GM13976 (cell line): ENCODE data around the gene CACNG1.

Experiments used
- DNase-seq: peaks from one replicate; pipeline ENCODE4 v3.0.0; 2012; ENCODE audit warnings: low spot score
- CTCF ChIP-seq: IDR thresholded peaks from 2 replicates; pipeline ENCODE4 v1.5.1; 2012; ENCODE audit warnings: borderline replicate concordance, mild to moderate bottlenecking; ENCODE audit not compliant: insufficient read depth; ENCODE audit errors: extremely low read depth, missing control alignments, control extremely low read depth
- in situ Hi-C: fragments of 300-500 bp; cut with MboI; formaldehyde crosslinking; loops from one replicate; pipeline ENCODE4 v1.12.0; 2022; ENCODE audit warnings: low sequenced_read_pairs, mixed read lengths, inconsistent platforms; ENCODE audit not compliant: unreplicated experiment

The CACNG1 gene

GRCh38 chr17:67041941-67042899 is 2.1 kb upstream of the CACNG1 start:
- in situ Hi-C loops, result no loop called here
- no peak for TF ChIP-seq CTCF
- no peak for DNase-seq

DNA sequence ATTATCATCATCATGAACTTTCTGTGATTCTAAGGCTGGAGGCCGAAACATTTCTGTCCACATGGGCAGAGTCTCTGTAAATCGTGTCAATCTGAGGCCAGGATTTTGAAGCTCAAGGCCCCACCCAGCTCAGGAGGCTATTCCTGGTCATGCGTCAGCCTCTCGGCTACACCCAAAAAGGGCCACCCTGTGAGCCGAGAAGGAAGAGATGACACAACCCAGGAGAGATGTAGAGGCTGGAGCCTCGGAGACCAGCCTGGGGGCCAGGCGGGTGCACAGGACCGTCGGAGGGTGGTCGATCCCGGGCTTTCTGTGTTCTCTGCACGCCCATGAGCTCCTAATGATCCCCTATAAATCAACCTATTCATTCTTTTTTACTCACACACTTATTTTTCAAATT is 1.1 kb upstream of the CACNG1 start:
- no peak for TF ChIP-seq CTCF
- DNase-seq, result no peak
- in situ Hi-C loops, result no loop called here

DNA sequence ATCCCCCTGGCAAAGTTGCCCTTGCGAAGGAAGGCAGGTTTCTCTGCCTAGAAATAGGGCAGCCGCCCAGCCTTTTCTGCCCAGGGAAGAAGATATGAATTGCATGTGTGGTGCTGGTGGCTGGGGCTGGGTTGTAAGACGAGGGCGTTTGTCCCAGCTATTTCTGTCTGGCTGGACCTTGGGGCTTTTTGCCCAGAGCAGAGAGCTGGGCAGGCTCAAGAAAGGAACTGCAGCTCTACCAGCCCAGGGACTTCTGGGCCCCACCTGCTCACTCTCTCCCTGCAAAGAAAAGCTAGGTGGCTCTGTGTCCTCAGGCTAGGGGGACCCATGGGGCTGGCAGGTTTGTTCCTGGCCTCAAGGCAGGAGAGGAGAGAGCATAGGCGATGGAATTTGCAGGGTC is 586 bp downstream of the CACNG1 start:
- DNase-seq, result peak; percentile 29
- no peak for TF ChIP-seq CTCF
- in situ Hi-C loops, result no loop called here

GRCh38 chr17:67046398-67046797 is 2.0 kb downstream of the CACNG1 start:
- no peak for TF ChIP-seq CTCF
- in situ Hi-C loops, result no loop called here
- DNase-seq, result no peak

- in situ Hi-C loops, result no loop called here
- no peak for DNase-seq
- no peak for TF ChIP-seq CTCF
Observed at GRCh38 chr17:67047382-67047781, 3.0 kb downstream of the CACNG1 start.

DNA sequence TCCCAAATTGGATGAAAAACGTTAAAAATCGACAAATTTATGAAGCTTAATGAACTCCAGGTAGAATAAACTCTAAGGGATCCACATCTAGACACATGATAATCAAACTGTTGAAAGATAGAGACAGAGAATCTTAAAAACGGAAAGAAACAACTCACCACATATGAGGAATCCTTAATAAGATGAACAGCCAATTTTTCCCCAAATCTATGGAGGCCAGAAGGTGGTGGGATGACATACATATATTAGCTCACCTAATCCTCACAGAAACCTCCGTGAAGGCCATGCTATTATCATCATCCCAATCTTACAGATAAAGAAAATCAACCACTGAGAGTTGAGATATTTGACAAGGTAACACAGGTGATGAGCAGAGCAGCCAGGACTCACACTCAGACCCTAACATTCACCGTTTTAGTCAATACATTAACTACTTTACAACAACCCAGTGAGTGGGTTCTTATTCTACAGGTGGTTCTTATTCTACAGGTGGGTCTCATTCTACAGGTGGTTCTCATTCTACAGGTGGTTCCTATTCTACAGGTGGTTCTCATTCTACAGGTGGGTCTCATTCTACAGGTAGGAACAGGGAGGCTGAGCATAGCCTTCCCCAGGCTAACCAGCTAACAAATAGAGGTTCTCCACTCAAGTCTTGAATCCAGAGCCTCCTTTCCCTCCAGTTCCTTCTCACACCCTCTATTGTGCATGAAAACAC is 4.8 kb downstream of the CACNG1 start:
- in situ Hi-C loops, result no loop called here
- no peak for TF ChIP-seq CTCF
- DNase-seq, result no peak
